Thyroid gland (tissue), 4 donors: ENCODE results near the gene FBXL17.

ENCODE experiments used
- POLR2A ChIP-seq, 2 donors: fragments of 450-650 bp; IDR thresholded peaks; one replicate each; pipeline ENCODE4 v1.6.1; 2017; ENCODE audit warnings: antibody characterized with exemption in 2 of 2, mild to moderate bottlenecking in 2 of 2, moderate library complexity in 1 of 2
- TF ChIP-seq, protein P1 (sequence below), 6 experiments: fragments of 200-600 bp in 3 of 6; fragments of 450-650 bp in 3 of 6; sonication (generic) in 3 of 6; IDR thresholded peaks; one replicate each; pipeline ENCODE4 v1.5.1; 2016 to 2019; ENCODE audit warnings: antibody characterized with exemption in 6 of 6, mild to moderate bottlenecking in 2 of 6, inconsistent platforms in 1 of 6, moderate library complexity in 1 of 6

DNA sequence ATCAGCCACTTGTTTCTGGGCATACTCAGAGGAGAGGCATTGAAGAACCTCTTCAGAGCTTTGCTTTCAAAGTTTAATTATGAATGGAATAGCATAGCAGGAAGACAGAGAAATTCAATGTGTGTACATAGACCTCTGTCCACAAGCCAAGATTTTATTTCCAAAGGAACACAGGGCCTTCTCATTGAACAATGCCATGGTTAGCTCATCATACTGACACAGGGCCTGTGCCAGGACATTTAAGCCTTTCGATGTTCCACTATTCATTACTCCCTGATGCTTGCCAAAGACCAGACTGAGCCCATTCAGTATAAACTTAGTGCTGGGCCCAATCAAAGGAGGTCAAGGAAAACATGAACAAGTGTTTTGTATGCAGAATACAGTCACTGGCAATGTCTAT lies 280.8 kb downstream of the FBXL17 start:
- no peak for TF ChIP-seq POLR2A (IDR thresholded peaks at IDR 0.05)
- TF ChIP-seq, protein P1, sequence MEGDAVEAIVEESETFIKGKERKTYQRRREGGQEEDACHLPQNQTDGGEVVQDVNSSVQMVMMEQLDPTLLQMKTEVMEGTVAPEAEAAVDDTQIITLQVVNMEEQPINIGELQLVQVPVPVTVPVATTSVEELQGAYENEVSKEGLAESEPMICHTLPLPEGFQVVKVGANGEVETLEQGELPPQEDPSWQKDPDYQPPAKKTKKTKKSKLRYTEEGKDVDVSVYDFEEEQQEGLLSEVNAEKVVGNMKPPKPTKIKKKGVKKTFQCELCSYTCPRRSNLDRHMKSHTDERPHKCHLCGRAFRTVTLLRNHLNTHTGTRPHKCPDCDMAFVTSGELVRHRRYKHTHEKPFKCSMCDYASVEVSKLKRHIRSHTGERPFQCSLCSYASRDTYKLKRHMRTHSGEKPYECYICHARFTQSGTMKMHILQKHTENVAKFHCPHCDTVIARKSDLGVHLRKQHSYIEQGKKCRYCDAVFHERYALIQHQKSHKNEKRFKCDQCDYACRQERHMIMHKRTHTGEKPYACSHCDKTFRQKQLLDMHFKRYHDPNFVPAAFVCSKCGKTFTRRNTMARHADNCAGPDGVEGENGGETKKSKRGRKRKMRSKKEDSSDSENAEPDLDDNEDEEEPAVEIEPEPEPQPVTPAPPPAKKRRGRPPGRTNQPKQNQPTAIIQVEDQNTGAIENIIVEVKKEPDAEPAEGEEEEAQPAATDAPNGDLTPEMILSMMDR (IDR thresholded peaks at IDR 0.05): no peak
